Esophagus squamous epithelium (tissue), 4 donors: ENCODE measurements around the gene XK.

ENCODE experiments used
- CTCF ChIP-seq, 6 experiments: fragments of 450-650 bp in 4 of 6; fragments of 200-600 bp in 2 of 6; sonication (generic) in 2 of 6; IDR thresholded peaks; one replicate each; pipeline ENCODE4 v1.5.1; 2016 to 2019; ENCODE audit warnings: antibody characterized with exemption in 6 of 6, mild to moderate bottlenecking in 4 of 6, moderate library complexity in 4 of 6
- POLR2A ChIP-seq, 4 donors: fragments of 450-650 bp; IDR thresholded peaks; one replicate each; pipeline ENCODE4 v1.6.1; 2017; ENCODE audit warnings: antibody characterized with exemption in 4 of 4, mild to moderate bottlenecking in 4 of 4, moderate library complexity in 3 of 4

GRCh38 chrX:37754516-37754915, 68.9 kb downstream of the XK start:
- TF ChIP-seq CTCF (IDR thresholded peaks at IDR 0.05) (no peak), POLR2A (IDR thresholded peaks at IDR 0.05) (no peak)
